HG03060 (cell line): Measurements from ENCODE around the gene R3HDM1.
A peak's percentile ranks its signal among the peaks of the same experiment; 100 is the strongest.
"Not testable (repeated sequence)": the region's sequence is repeated elsewhere in the genome, so short reads cannot be mapped to it uniquely, and the experiment has no call there.

ENCODE experiments used
- ATAC-seq: cut with Tn5 transposase; IDR thresholded peaks from one replicate; pipeline ENCODE4 v1.9.1; 2021; ENCODE audit warnings: low read depth, moderate number of reproducible peaks; ENCODE audit not compliant: unreplicated experiment

The R3HDM1 gene

DNA sequence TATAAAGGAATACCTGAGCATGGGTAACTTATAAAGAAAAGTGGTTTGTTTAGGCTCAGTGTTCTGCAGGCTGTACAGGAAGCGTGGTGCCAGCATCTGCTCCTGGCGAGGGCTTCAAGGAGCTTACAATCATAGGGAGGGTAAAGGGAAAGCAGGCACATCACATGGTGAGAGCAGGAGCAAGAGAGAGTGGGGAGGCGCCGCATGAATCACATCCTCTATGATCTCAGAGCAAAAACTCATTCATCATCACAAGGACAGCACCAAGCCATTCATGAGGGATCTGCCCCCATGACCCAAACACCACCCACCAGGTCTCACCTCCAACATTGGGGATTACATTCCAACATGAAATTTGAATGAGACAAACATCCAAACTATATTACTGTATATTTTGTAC lies 32.5 kb downstream of the R3HDM1 start:
- no peak for ATAC-seq

GRCh38 chr2:135570884-135571283 lies 39.6 kb downstream of the R3HDM1 start:
- no peak for ATAC-seq

GRCh38 chr2:135573620-135574019 lies 42.3 kb downstream of the R3HDM1 start:
- ATAC-seq = no peak

DNA sequence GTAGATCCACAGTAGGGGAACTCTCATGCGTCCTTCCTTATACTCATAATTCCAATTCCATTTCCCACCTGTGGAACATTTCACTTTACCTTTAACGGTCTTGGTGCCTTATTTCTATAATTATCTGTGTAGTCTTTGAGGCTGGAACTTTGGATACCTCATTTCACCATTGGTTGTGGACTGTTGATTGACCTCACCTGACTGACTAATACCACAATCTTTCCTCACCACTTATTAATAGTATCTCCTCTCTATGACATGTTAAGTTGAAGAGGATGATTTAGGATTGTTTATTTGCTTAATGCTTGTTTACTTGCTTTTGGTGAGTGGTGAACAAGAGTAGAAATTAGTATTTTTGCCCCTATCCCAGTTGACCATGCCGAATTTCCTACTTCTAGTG lies 50.0 kb downstream of the R3HDM1 start:
- no peak for ATAC-seq

DNA sequence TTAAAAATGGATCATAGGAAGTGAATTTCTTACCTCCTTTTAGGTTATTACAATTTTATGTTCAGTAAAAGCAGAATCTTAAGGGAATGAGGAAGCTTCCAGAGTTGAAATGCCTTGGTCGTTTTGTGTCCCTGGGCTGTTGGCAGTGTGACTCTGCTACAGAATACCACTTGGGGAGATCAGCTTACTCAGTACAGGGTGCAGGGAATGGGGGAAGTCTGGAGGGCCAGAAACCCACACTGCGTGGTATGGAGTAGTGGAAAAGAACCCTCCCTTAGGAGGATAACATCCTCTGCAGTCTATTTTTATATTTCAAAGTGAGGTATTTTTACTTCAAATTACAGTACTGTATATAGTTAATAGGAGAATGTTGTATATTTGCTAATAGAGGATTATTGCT lies 51.1 kb downstream of the R3HDM1 start:
- ATAC-seq = no peak

DNA sequence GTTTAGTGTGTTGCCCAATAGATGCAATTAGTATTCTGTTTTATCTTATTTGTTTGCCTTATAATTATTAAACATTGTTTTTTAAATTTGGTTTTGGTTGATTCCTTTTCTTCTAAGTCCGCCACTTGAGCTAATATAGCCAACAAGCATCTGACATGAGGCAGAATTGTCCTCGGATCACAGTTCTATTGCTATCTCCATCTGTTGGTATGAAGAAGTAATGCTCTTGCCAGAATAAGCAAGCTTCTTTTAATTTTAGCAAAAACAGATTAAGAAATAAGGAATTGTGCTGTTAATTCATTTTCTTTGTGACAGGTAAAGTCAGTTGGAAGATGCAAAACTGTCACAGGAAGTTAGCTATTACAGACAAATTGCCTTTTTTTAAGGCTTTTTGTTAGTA lies 54.3 kb downstream of the R3HDM1 start:
- no peak for ATAC-seq

DNA sequence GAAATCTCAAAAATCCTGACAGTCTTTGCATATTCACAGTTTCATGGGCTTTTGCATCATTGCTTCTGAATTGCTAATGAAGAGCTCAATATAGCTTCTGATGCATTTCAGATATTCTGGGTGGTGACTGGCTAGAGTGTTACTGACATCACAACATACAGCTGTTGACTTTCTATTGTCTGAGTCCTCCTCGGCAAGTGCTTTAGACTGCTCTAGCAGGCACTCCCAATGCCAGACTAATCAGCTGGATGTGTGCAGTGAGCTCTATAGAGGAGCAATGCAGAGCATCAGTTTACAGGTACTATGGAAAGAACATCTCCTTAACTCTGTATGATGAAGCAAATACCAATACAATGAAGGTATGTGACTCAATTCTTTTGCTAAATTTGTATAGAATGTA lies 54.9 kb downstream of the R3HDM1 start:
- peak; percentile 64 for ATAC-seq

- no peak for ATAC-seq
Measured at GRCh38 chr2:135587958-135588357, 56.7 kb downstream of the R3HDM1 start.

GRCh38 chr2:135590619-135591260 lies 59.5 kb downstream of the R3HDM1 start:
- ATAC-seq = no peak

DNA sequence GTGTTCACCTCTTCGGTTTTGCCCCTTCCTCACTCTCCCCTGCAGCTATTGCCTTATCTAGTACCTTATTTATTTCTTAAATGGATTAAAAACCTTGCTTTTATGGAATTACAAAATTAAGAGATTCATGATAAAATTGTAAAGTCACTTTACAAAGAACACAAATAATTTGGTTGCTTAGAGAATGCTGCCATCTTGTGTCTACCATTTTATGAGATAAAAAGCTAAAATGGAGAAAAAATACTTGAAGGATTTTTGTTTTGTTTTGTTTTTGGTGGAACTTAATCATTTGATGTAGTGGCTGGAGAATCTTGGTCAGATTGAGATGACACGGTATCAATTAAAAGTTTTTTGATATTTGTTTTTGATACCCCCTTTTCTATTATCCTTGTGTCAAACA lies 69.6 kb downstream of the R3HDM1 start:
- ATAC-seq = no peak

- ATAC-seq = no peak
Measured at GRCh38 chr2:135603543-135603942, 72.3 kb downstream of the R3HDM1 start.

- no peak for ATAC-seq
Measured at GRCh38 chr2:135607561-135607960, 76.3 kb downstream of the R3HDM1 start.

GRCh38 chr2:135612319-135612718 lies 81.0 kb downstream of the R3HDM1 start:
- no peak for ATAC-seq

DNA sequence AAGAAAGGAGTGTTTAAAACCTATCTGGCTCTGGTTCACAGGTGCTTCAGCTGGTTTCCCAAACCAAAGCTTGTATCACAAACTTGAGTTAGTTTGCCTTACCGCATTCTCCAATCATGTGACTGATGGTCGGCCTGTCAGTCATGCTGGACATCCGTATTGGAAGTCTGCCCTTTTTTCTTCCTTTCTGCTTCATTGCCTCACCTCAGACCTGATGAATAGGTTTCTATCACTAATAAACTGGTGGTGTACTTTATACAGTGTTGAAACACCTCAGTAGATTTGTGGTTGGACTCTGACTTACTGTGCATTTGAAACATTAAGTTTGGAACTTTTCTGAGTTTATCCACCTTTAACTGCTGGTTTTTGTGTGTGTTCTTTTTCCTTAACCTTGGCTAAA lies 84.1 kb downstream of the R3HDM1 start:
- no peak for ATAC-seq

DNA sequence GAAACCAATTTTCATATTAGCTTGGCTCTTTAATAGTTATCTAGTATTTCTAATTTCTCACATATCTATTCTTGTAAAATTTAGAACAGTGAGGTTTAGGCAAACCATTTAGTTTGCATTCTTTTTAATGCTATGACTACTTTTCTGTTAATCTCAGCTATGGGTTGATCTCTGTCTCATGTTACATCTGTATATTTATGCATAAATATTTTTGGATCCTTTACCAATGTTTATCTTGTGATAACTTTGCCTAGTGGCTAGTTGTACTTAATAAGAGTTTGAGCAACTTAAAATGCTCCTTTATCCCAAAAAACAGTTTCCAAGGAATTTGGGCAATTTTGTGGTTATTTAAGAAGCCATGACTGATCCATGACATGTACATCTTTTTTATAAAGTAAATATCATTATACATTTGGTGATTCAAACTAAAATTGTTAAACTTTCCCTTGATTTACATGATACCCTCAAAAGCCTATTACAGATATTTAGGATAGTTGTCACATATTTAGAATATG lies 86.3 kb downstream of the R3HDM1 start:
- ATAC-seq = no peak

GRCh38 chr2:135620198-135620597 lies 88.9 kb downstream of the R3HDM1 start:
- ATAC-seq = no peak

- no peak for ATAC-seq
Measured at GRCh38 chr2:135629520-135629919, 98.2 kb downstream of the R3HDM1 start.

DNA sequence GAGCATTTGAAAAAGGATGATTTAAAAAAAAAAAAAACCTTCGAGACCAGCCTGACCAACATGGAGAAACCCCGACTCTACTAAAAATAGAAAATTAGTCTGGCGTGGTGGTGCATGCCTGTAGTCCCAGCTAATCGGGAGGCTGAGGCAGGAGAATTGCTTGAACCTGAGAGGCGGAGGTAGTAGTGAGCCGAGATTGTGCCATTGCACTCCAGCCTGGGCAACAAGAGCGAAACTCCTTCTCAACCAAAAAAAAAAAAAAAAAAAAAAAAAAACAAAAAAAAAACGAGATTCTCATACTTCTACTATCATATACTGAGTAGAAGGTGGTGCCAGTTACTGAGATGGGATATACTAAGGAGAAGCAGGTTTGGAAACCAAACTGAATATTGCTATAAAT lies 98.8 kb downstream of the R3HDM1 start:
- ATAC-seq = not testable (repeated sequence)

- ATAC-seq = no peak
Measured at GRCh38 chr2:135630488-135630887, 99.2 kb downstream of the R3HDM1 start.

DNA sequence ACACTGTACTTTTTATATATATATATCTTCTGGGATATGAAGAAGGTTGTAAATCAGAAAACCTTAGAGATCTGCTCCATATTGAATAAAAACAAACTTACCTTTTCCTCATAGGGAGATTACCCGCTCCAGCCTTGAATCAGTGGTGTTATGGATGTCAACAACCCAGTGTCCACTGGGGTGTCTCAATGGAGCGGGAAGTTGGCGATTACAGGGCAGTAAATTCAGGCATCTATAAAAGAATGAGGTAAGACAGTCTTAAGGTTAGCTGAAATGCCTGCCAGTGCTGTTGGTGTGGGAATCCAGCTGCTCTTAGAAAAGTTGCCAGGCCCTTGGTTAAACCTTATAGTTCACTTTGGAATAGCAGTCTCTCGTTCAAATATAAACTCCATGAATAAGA lies 102.3 kb downstream of the R3HDM1 start:
- ATAC-seq = no peak

- no peak for ATAC-seq
Measured at GRCh38 chr2:135635212-135635835, 104.0 kb downstream of the R3HDM1 start.

DNA sequence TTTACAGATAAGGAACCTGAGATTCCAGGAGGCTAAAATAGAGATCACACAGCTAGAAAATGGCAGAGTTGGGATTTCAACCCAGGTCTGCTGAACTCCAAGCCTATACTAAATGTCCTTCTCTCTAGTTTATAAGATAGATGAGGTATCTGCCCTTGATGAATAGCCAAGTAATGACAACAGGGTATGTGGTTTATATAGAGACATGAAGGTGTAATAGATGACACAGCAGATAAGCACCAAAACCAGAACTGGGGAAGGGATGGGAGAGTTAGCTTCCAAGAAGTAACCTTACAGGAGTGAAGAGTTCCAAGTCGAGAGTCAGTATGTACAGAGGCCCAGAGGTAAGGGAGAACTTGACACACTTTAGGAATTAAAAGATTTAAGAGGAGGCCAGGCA lies 105.7 kb downstream of the R3HDM1 start:
- ATAC-seq = no peak
